PC-9 (cell line): Measurements from ENCODE around the gene ANKS6. TPM values are rescaled to one million over a fixed set of nuclear protein-coding genes. Genes with fewer than 3 reads are reported as not detected.

ENCODE experiments used
- BruUV-seq: library from RNA; stranded (reverse); fragments of 400-500 nt; replicated peaks from 2 replicates; lab custom pipeline; 2021; lab: Mats Ljungman, UMichigan
- CTCF ChIA-PET: fragments of 300-600 bp; sonication (Branson Sonifier 250); formaldehyde crosslinking; loops from one replicate; lab custom pipeline; 2022; ENCODE audit warnings: antibody characterized with exemption; lab: Charles Lee
- POLR2A ChIA-PET: fragments of 300-600 bp; sonication (Branson Sonifier 250); formaldehyde crosslinking; loops from one replicate; lab custom pipeline; 2022; ENCODE audit warnings: antibody characterized with exemption; ENCODE audit not compliant: unreplicated experiment; lab: Charles Lee
- DNase-seq, 2 experiments: peaks; one replicate each; pipeline versions ENCODE4 v3.0.0 to v3.0.0-alpha.2; 2015 to 2022; ENCODE audit warnings: mixed read lengths in 1 of 2
- H2AFZ ChIP-seq: fragments of 200-600 bp; sonication (generic); 2 replicates; pipeline ENCODE4 v1.8.1; 2017; ENCODE audit warnings: antibody characterized with exemption
- H3F3A ChIP-seq: fragments of 200-600 bp; sonication (generic); 2 replicates; pipeline ENCODE4 v1.8.1; 2017; ENCODE audit warnings: antibody characterized with exemption, mild to moderate bottlenecking, low read depth; ENCODE audit not compliant: insufficient read depth
- H3K27ac ChIP-seq: fragments of 200-600 bp; sonication (generic); 2 replicates; pipeline ENCODE4 v1.6.1; 2016; ENCODE audit warnings: mixed run types
- H3K27me3 ChIP-seq: fragments of 200-600 bp; sonication (generic); 2 replicates; pipeline ENCODE4 v1.6.1; 2016; ENCODE audit warnings: low read depth, mixed run types; ENCODE audit not compliant: insufficient read depth
- H3K36me3 ChIP-seq: fragments of 200-600 bp; sonication (generic); 2 replicates; pipeline ENCODE4 v1.6.1; 2016; ENCODE audit warnings: low read depth, mixed run types
- H3K4me1 ChIP-seq: fragments of 200-600 bp; sonication (generic); replicated peaks from 2 replicates; pipeline ENCODE4 v1.6.1; 2016; ENCODE audit warnings: mixed run types; ENCODE audit not compliant: insufficient read depth
- H3K4me2 ChIP-seq: fragments of 200-600 bp; sonication (generic); 2 replicates; pipeline ENCODE4 v1.6.1; 2017; ENCODE audit warnings: mixed run types
- H3K4me3 ChIP-seq: fragments of 200-600 bp; sonication (generic); 2 replicates; pipeline ENCODE4 v1.6.1; 2016; ENCODE audit warnings: mixed run types
- H3K79me2 ChIP-seq: fragments of 200-600 bp; sonication (generic); 2 replicates; pipeline ENCODE4 v1.6.1; 2017; ENCODE audit warnings: low read depth, mixed run types
- H3K9me2 ChIP-seq: fragments of 200-600 bp; sonication (generic); 2 replicates; pipeline ENCODE4 v1.8.1; 2017; ENCODE audit warnings: mild to moderate bottlenecking; ENCODE audit not compliant: insufficient read depth
- H3K9me3 ChIP-seq: fragments of 200-600 bp; sonication (generic); 2 replicates; pipeline ENCODE4 v1.8.1; 2016; ENCODE audit warnings: low read depth; ENCODE audit not compliant: insufficient read depth
- H4K20me1 ChIP-seq: fragments of 200-600 bp; sonication (generic); 2 replicates; pipeline ENCODE4 v1.8.1; 2017; ENCODE audit not compliant: insufficient read depth
- CTCF ChIP-seq: fragments of 200-600 bp; sonication (generic); conservative IDR thresholded peaks from 2 replicates; pipeline ENCODE4 v1.6.1; 2017; ENCODE audit warnings: mixed run types, antibody characterized with exemption, mild to moderate bottlenecking, moderate library complexity
- EZH2 ChIP-seq: fragments of 200-600 bp; sonication (generic); IDR thresholded peaks from 2 replicates; pipeline ENCODE4 v1.8.0; 2017; ENCODE audit warnings: antibody characterized with exemption, low read depth
- intact Hi-C: fragments of 100-400 bp; cut with micrococcal nuclease; formaldehyde crosslinking; loops from one replicate; pipeline ENCODE4 v1.10.0; 2022; ENCODE audit not compliant: unreplicated experiment
- total RNA-seq: library from RNA; stranded (reverse); gene quantifications from 2 replicates; pipeline ENCODE4 v1.2.3, GENCODE V29; 2021

ANKS6 gene
- total RNA-seq, 1 experiment from 2014 or later: 74.7 TPM

GRCh38 chr9:98830554-98830953, 34.2 kb upstream of the ANKS6 start:
- Histone ChIP-seq H3K36me3 (peaks cover 13% of the 10 kb centered on the region; the same call in 1 of the 2 replicates), H3K79me2 (no peaks in the 10 kb centered on the region), H3F3A (no peaks in the 10 kb centered on the region), H2AFZ (no peak overlapping the region), H3K4me1 (no peaks in the 10 kb centered on the region), H3K4me3 (no peak overlapping the region), H3K27ac (no peak overlapping the region), H3K4me2 (no peak overlapping the region), H3K9me3 (no peaks in the 10 kb centered on the region), H4K20me1 (no peaks in the 10 kb centered on the region), H3K27me3 (no peaks in the 10 kb centered on the region), H3K9me2 (no peaks in the 10 kb centered on the region)
- intact Hi-C loops: no loop called here
- TF ChIP-seq CTCF (no peak), EZH2 (no peak)
- ChIA-PET POLR2A (no interaction called here), CTCF (no interaction called here)
- no peak for DNase-seq
- BruUV-seq: no TSS peak

- ChIA-PET POLR2A (interaction anchor here (0.6 kb wide), 1 partner anchor 18 kb away, joined by 5 read pairs; no protein-coding TSS in a partner anchor), CTCF (no interaction called here)
- Histone ChIP-seq H3K9me3 (no peaks in the 10 kb centered on the region), H3K27me3 (no peaks in the 10 kb centered on the region), H3K79me2 (no peaks in the 10 kb centered on the region), H3K4me2 (no peak overlapping the region), H3K27ac (no peak overlapping the region), H3K4me1 (no peaks in the 10 kb centered on the region), H3K4me3 (no peak overlapping the region), H3K36me3 (peaks cover 15% of the 10 kb centered on the region; the same call in 1 of the 2 replicates), H2AFZ (no peak overlapping the region), H3F3A (no peaks in the 10 kb centered on the region), H3K9me2 (no peaks in the 10 kb centered on the region), H4K20me1 (no peaks in the 10 kb centered on the region)
- intact Hi-C loops: no loop called here
- no TSS peak for BruUV-seq
- DNase-seq: no peak
- TF ChIP-seq EZH2: no peak
- no peak for TF ChIP-seq CTCF
Observed at GRCh38 chr9:98829766-98830165, 33.4 kb upstream of the ANKS6 start.

- no peaks in the 10 kb centered on the region for H3F3A ChIP-seq
- H3K9me3 ChIP-seq: no peaks in the 10 kb centered on the region
- no peaks in the 10 kb centered on the region for H3K9me2 ChIP-seq
- H3K4me3 ChIP-seq: no peak overlapping the region
- peaks cover 9% of the 10 kb centered on the region; the same call in 1 of the 2 replicates for H3K36me3 ChIP-seq
- H2AFZ ChIP-seq: no peak overlapping the region
- no peaks in the 10 kb centered on the region for H3K4me1 ChIP-seq
- no peaks in the 10 kb centered on the region for H3K27me3 ChIP-seq
- intact Hi-C loops: no loop called here
- no TSS peak for BruUV-seq
- no peaks in the 10 kb centered on the region for H4K20me1 ChIP-seq
- ChIA-PET CTCF (no interaction called here), POLR2A (no interaction called here)
- no peak overlapping the region for H3K27ac ChIP-seq
- H3K79me2 ChIP-seq: no peaks in the 10 kb centered on the region
- no peak overlapping the region for H3K4me2 ChIP-seq
- DNase-seq: no peak
- TF ChIP-seq CTCF: no peak
- TF ChIP-seq EZH2: no peak
Observed at GRCh38 chr9:98826716-98827115, 30.4 kb upstream of the ANKS6 start.
